IPS DF 19.7 (cell line): ENCODE results near the gene ZNF736.
"Not testable (repeated sequence)": the region's sequence is repeated elsewhere in the genome, so short reads cannot be mapped to it uniquely, and the experiment has no call there.

Experiments used
- DNase-seq: peaks from one replicate; pipeline ENCODE4 v3.0.0-alpha.2; 2013; ENCODE audit warnings: low read depth, low spot score

Gene ZNF736

GRCh38 chr7:64313740-64314491, at the start of gene ZNF736:
Gene ZNF736, plus strand, starts transcription at chr7:64313961. Its CDS starts 190 bp downstream, at chr7:64314151.
- DNase-seq, result no peak

GRCh38 chr7:64266341-64266919, 47.3 kb upstream of the ZNF736 start:
- no peak for DNase-seq

GRCh38 chr7:64277630-64278029, 36.1 kb upstream of the ZNF736 start:
- no peak for DNase-seq

- DNase-seq, result no peak
These were observed 18.9 kb upstream of the ZNF736 start for GRCh38 chr7:64294701-64295420.

DNA sequence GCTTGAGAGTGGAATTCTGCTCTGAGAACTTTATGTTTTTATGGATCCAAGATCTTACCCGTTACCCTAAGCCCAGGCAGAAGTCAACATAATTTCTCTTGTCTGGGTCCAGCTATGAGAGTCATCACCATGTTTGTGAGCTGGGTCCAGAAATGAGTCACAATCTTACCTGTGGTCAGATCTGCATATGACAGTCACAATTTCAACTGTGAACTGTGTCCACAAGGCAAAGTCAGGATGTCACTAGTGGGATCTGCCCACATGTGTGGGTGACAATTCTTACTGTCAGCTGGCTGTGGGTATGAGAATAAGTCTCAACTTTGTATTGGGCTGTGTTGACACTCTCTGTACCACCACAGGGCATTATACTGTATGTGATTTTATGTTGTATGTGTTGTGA, 16.3 kb upstream of the ZNF736 start:
- DNase-seq, result not testable (repeated sequence)

DNA sequence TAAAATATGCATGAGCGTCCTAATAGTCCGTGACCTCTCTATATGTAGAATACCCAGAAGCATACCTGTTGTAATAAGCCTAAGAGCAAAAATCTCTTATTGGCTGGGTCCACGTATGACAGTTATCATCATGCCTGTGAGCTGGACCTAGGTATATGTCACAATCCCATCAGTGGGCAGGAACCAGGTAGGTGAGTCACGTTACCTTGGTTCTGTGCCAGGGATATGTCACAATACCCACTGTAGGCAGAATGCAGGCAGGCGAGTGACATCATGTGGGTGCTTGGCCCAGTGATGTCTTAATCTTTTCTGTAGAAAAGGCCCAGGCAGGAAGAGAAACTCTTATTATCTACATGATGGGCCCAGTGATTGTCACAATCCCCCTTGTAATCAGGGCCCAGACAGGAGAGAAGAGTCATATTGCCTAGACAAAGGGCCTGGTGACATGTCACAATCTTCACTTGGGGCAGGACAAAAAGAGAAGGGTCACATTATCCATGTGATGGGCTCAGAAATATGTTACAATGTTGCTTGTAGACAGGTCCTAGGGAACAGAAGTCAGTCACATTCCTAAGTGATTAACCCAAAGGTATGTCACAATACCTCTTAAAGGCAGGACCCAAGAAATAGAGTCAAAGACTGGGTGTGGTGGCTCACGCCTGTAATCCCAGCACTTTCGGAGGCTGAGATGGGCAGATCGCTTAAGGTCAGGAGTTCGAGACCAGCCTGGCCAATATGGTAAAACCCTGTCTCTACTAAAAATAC, 12.9 kb upstream of the ZNF736 start:
- DNase-seq, result no peak

DNA sequence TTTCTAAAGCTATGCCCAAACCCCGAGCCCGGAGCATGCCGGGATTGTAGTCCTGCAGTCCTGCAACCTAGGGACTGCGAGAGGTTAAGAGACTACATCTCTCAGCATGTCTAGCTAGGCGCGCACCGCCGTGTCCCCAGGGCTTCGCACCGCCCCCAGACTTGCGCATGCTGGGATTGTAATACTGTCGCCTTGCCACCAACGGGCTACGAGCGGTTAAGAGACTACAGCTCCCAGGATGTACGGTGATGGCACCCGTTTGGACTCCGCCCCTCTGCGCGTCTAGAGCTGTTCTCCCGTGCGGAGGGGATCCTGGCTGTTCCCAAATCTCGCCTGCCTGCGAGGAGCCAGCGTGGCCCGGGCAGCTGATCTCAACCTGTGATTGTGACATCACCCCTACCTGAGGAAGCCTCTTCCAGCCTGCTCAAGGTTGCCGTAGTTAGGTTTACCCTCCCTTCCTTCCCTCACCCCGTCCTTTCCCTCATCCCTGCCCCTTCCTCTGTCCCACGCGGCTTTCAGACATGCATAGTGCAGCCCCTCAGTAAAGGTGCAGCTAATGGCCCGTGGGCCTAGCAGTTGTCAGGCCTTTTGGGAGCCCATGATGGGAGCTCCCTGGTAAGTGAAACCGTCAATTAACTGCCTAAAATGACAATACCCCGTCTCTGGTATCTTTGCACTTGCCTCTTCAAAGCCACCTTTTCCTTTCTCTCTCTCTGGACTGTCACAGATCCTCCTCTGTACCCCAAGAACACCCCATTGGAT, 6.3 kb upstream of the ZNF736 start:
- no peak for DNase-seq

DNA sequence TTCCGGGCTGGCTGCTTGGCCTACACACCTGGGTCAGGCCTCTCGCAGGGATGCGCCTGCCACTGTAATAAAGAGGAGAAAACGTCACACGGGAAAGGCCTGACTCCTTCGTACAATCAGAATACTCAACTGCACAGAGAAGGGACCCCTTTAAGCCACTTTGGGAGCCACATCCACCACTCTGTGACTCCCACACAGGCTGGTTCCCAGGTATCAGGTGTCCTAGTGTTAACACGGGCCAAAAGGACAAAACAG, 5.8 kb upstream of the ZNF736 start:
- DNase-seq, result no peak

GRCh38 chr7:64310426-64310825, 3.3 kb upstream of the ZNF736 start:
- DNase-seq, result no peak

DNA sequence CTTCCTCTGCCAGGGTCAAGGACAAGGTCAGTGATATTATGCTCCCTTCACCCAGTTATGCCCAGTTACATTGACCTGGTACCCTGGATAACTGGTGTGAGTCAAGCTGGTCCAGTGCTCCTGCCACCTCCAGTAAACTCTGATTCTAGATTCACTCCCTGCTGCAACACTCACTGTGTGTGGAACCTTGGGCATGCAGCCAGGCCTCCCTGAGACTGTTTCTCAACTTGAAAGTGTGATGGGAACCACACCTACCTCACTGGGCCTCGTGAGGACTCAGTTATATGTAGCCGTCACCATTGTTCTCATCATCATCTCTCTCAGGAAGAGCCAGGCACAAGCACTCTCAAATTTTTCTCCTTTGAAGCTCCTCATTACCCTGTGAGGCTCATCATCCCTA, 935 bp upstream of the ZNF736 start:
- DNase-seq, result no peak

GRCh38 chr7:64314566-64314965, 805 bp downstream of the ZNF736 start:
- no peak for DNase-seq

DNA sequence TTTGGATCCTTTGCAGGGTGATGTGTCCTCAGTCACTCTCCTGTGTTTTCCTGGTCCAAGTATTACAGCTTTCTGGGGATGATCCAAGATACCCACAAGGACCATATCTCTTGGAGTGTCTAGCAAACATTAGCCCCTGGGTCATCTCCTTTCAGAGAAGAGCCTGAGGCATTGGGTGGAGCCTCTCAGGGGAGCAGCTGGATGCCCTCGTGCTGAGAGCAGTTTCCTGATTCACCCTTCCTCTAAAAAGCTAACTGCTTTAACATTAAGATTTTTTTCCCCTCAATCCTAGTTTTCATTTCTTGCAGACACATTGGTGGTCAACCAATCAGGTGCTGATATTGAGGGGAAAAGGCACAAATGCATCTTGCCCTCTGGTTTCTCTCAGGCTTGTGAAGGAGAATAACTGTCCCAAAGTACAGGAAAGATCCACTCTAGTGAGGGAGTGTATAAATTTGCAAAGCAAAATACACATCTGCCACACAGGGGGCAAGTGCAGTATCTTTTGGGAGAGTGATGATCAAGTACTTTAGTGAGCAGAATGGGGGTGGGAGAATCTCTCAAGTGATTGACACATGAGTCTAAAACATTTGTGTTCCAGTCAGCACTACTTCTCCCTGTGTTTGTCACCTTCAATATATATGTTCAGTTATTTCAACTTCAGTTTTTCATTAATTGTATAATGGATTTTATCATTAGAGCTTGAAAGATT, 2.4 kb downstream of the ZNF736 start:
- not testable (repeated sequence) for DNase-seq

- DNase-seq, result no peak
These were observed 7.1 kb downstream of the ZNF736 start for GRCh38 chr7:64320547-64321513.

GRCh38 chr7:64324166-64324565, 10.4 kb downstream of the ZNF736 start:
- not testable (repeated sequence) for DNase-seq

DNA sequence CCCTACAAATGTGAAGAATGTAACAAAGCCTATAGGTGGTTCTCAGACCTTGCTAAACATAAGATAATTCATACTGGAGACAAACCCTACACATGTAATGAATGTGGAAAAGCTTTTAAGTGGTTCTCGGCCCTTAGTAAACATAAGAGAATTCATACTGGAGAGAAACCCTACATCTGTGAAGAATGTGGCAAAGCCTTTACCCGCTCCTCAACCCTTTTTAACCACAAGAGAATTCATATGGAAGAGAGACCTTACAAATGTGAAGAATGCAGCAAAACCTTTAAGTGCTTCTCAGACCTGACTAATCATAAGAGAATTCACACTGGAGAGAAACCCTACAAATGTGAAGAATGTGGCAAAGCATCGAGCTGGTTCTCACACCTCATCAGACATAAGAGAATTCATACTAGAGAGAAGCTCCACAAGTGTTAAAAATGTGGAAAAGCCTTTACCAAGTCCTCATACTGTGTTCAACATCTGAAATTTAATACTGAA, 35.0 kb downstream of the ZNF736 start:
- DNase-seq, result not testable (repeated sequence)

DNA sequence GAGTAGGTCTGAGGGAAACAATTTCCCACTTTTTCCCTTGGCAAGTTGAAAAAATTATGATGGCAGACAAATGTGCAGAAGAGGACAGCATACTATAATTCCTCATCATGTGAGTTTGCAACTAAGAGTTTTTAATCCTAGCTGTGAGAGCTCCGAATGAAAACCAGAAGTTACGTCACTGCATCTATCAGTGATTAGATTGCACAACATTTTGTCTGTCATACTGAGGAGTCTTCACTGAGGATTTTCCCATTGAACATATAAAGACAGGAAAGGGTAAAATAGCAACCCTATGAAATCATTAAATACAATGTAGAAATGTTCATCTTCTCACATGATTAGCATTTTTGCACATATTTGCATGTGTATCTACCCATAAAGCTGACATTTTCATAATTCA, 45.8 kb downstream of the ZNF736 start:
- DNase-seq, result no peak

- DNase-seq, result no peak
These were observed 57.4 kb downstream of the ZNF736 start for GRCh38 chr7:64371116-64371515.

DNA sequence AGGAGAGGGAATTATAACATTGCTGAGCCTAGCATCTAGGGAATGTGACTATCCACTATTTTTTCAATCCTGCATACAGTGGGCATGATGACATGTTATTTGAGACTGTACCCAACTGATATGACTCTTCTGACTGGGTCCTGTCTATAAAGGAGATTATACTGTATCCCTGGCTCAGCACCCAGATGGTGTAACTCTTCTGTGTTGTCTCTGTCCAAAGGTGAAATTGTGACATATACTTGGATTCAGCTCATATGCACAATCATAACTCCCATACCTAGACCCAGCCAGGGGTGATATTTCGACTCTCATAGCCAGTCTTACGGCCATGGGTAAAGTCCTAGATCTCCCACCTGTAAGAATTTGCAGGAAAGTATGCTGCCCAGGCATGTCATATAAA, 59.3 kb downstream of the ZNF736 start:
- DNase-seq, result no peak

DNA sequence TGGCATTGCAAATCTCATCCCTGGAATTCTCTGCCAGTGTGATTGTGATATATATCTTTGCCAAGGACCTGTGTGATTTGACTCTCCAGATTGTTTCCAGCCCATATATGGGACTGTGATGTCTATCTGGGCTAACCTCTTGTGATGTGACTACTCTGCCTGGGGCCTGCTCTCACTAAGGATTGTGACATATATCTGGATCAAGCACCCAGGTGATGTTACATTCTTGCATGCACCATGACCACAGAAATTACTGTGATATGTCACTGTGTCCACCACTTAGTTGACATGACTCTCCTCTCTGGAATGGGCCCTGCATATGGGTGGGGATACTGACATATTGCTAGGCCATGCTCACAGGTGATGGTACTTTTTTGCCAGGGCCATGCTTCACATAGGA, 86.6 kb downstream of the ZNF736 start:
- no peak for DNase-seq
